Measurements from ENCODE around the gene BBS10.

The BBS10 gene

DNA sequence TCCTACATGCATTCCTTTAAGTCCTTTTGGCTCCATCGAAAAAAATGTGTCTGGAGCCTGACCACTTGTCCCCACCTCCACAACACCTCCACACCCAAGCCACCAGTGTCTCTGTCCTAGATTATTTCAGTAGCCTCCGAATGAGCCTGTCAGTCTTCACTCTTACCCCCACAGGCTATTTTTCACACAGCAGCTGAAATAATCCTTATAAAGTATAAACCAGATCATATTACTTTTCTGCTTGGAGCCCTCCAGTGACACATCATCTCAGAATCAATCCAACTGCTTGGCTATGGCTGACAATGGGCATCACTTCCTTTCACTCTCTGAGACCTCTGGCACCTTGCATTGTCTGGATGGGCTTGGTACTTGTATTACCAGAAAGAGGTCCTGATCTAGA lies 44.9 kb downstream of the BBS10 start:
- TF ChIP-seq FOXP2 (optimal IDR thresholded peaks at IDR 0.05; ENCODE audit: control extremely low read depth, extremely low read length, insufficient read depth) (no peak), EZH2 (IDR thresholded peaks at IDR 0.05) (no peak), POLR2AphosphoS5 (IDR thresholded peaks at IDR 0.05; ENCODE audit: borderline replicate concordance, low read depth, low read length) (no peak)
- no peak for DNase-seq (ENCODE audit: low read depth, low spot score)
- Histone ChIP-seq H3K9ac (ENCODE audit: insufficient read length) (no peak overlapping the region), H3K9me3 (ENCODE audit: low read depth, low read length) (no peaks in the 10 kb centered on the region), H3K36me3 (ENCODE audit: insufficient read depth, low read length) (no peaks in the 10 kb centered on the region), H3K4me3 (no peak overlapping the region), H3K27ac (no peak overlapping the region)

DNA sequence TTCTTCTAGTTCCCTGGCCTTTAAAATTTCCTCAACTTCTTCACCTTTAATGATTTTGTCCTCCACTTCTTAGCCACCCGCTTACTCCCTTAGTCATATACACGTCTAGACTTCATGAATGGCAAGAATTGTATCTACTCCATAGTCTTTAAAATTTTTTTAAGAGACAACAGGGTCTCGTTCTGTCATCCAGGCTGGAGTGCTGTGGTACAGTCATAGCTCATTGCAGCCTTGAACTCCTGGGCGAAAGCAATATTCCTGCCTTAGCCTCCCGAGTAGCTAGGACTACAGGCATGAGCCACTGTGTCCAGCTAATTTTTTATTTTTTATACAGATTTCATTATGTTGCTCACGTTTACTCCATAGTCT lies 47.9 kb downstream of the BBS10 start:
- DNase-seq (ENCODE audit: low read depth, low spot score): no peak
- Histone ChIP-seq H3K36me3 (ENCODE audit: insufficient read depth, low read length) (no peaks in the 10 kb centered on the region), H3K4me3 (no peak overlapping the region), H3K9me3 (ENCODE audit: low read depth, low read length) (no peaks in the 10 kb centered on the region), H3K27ac (no peak overlapping the region), H3K9ac (ENCODE audit: insufficient read length) (no peak overlapping the region)
- TF ChIP-seq FOXP2 (optimal IDR thresholded peaks at IDR 0.05; ENCODE audit: control extremely low read depth, extremely low read length, insufficient read depth): no peak
- no peak for TF ChIP-seq POLR2AphosphoS5 (IDR thresholded peaks at IDR 0.05; ENCODE audit: borderline replicate concordance, low read depth, low read length)
- no peak for TF ChIP-seq EZH2 (IDR thresholded peaks at IDR 0.05)

DNA sequence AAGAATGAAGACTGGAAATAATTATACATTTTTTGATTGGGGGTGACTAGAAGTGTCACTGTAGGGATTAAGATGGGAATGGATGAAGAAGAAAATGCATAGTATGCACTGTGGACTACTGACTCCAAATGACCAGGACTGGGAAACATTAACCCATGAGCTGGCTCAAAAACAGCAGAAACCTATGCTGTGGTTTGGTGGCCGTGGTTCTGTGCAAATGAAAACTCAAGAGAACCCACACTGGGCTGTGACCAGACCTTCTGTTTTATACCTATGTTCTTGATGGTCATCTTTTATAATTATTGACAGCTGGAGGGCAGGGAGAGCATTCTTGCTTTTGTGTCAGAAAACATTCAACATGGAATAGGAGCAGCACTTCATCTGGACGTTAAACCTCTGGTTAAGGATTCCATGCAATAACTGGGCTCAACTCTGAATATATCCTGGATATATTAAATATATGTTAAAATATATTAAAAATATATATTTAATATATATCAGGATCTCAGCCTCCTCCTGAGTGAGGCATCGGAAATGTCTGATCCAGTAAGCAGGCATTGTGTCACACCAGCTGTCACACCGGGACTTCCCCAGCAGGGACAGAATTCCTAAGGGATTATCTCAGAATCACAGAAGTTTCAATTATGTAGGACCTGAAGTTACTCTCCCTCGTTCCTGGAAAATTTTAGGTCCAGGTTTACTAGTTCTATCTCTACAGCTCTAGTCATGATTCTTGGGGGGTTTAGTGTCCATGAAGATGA lies 48.5 kb downstream of the BBS10 start:
- H3K27ac ChIP-seq: no peak overlapping the region
- no peak for DNase-seq (ENCODE audit: low read depth, low spot score)
- no peaks in the 10 kb centered on the region for H3K9me3 ChIP-seq (ENCODE audit: low read depth, low read length)
- no peak overlapping the region for H3K9ac ChIP-seq (ENCODE audit: insufficient read length)
- no peak overlapping the region for H3K4me3 ChIP-seq
- TF ChIP-seq FOXP2 (optimal IDR thresholded peaks at IDR 0.05; ENCODE audit: control extremely low read depth, extremely low read length, insufficient read depth) (no peak), POLR2AphosphoS5 (IDR thresholded peaks at IDR 0.05; ENCODE audit: borderline replicate concordance, low read depth, low read length) (no peak), EZH2 (IDR thresholded peaks at IDR 0.05) (no peak)
- no peaks in the 10 kb centered on the region for H3K36me3 ChIP-seq (ENCODE audit: insufficient read depth, low read length)

Measured in SK-N-MC (cell line).